ENCODE results near the gene PEMT.

The PEMT gene

GRCh38 chr17:17553217-17554195 is 38.0 kb downstream of the PEMT start:
- no peak for DNase-seq (ENCODE audit: low read depth in 3 of 3)

DNA sequence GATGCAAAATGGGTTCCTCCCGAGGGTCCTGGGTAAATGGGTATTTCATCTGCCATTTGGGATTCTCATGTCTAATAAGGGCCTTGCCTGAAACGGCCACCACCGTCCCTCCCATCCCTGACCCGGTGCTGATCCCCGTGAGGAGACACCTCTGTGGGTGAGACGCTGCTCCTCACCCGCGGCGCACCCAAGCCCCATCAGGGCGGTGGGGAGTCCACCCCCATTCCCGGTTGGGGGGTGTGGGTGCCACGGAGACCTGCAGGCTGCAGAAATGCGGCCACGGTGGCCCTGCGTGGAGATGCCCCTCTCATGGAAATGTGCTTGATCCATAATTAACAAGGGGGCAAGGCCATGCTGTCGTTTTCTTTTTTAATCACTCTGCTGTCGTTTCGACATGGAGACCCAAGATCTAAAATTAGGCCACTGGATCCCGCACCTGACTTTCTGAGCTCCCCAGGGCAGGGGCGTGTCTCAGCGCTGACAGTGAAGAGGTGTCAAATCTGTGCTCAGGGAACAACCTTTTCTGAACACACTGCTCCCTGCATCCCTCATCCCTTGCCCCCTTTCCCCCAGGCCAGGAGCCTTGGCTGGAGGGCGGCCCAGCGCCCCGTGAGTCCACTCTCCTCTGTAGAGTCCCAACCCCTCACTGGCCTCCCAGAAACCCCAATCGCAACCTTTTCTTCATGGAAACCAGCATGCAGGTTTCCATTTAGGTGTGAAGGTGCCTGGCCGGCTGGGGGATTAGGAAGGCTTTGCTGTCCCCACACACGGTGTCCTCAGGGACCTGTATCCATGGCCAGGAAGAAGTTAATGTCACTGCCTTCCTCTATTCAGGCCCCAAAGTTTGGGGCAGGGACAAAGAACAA is 38.9 kb downstream of the PEMT start:
- DNase-seq (ENCODE audit: low read depth in 3 of 3), result no peak

GRCh38 chr17:17551361-17551760 is 40.1 kb downstream of the PEMT start:
- no peak for DNase-seq (ENCODE audit: low read depth in 3 of 3)

GRCh38 chr17:17549732-17550366 is 41.7 kb downstream of the PEMT start:
- DNase-seq (ENCODE audit: low read depth in 3 of 3), result no peak

- no peak for DNase-seq (ENCODE audit: low read depth in 3 of 3)
These were observed 43.5 kb downstream of the PEMT start for GRCh38 chr17:17548044-17548443.

- no peak for DNase-seq (ENCODE audit: low read depth in 3 of 3)
These were observed 44.2 kb downstream of the PEMT start for GRCh38 chr17:17547210-17547764.

DNA sequence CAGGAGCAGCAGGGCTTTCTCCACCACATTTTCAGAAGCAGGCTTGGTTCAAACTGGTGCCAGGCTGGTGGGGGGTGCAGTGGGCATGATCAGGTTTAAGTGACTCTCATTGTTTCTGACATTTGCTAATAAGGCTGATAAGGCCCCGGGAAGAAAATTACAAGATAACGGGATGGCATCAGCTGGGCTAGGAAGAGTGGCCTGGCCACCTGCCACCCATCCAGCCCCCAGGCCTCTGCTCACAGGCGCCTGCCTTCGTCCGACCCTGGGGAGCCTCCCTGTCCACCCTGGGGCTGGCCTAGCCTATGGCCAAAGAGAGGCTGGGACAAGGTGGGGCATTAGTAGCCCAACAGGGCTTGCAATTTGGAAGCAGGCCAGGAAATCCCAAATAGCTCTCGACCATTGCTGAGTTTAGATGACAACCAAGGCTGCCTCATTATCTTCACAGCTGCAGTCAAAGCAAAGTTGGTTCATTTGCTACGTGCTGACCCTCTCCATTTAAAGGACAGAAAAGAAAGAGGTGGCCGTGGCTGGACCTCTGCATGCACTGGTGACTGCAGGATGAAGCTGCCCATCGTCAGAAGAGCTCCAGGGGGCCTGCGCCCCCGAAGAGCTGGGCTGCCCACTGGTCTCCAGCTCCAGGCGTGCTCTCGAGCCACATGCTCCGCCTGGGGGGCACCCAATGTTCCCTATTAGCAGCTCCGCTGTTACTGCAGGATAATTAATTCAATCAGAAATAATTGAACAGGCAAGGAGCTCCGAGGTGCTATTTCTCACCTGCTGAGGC is 44.9 kb downstream of the PEMT start:
- DNase-seq (ENCODE audit: low read depth in 3 of 3), result no peak

DNA sequence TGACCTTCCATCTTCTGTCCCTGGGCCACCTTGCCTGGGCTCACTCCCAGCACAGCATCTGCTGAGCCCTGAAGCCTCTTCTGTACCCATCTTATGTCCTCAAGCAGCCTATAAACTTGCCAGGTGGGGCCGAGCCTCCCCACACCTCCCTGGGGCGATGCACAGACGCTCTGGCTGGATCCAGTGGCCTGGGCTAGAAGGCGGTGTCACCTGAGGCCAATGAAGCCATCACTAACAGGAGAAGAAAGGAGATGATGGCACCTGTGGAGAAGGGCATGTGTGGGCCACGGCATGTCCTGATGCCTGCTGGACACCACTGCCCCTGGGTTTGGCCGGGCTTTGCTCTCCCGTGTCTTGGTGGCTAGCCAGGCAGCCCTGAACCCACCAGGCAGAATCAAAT is 45.5 kb downstream of the PEMT start:
- no peak for DNase-seq (ENCODE audit: low read depth in 3 of 3)

- DNase-seq (ENCODE audit: low read depth in 3 of 3), result no peak
These were observed 46.3 kb downstream of the PEMT start for GRCh38 chr17:17545031-17545820.

GRCh38 chr17:17542906-17543635 is 48.4 kb downstream of the PEMT start:
- DNase-seq (ENCODE audit: low read depth in 3 of 3), result no peak

GRCh38 chr17:17541640-17542001 is 49.9 kb downstream of the PEMT start:
- DNase-seq (ENCODE audit: low read depth in 3 of 3), result no peak

DNA sequence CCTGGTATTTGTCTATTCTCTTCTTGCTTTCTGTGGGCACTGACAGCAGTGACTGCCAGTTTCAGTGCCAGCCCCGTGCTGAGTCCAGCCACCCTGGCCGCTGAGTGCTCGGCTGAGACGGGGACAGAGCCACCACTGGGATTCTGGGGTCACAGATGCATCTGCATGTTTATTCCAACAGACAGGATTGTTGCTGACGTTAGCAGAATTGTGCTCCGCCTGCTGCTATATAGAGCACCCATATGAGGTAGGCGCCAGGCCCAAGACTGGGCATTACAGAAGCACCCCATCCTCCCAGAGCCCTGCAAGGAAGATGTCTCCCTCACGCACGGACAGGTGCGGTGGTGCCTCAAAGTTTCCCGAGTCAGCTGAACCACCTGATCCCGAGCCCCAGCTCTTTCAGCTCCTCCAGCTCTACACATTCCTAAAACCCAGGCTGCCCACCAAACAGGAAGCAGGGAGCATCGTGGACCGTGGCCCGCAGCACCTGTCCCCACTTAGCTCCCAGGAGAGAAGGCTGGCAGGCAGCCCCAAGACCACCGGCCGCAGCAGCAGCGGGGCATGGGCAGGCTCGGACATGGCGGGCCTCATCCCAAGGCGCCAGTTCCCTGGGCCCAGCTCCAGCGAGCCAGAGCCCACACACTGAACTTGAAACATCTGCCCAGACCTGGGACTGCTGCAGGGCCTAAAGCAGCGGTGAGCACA is 50.4 kb downstream of the PEMT start:
- DNase-seq (ENCODE audit: low read depth in 3 of 3), result no peak

- DNase-seq (ENCODE audit: low read depth in 3 of 3), result no peak
These were observed 51.1 kb downstream of the PEMT start for GRCh38 chr17:17540278-17540906.

DNA sequence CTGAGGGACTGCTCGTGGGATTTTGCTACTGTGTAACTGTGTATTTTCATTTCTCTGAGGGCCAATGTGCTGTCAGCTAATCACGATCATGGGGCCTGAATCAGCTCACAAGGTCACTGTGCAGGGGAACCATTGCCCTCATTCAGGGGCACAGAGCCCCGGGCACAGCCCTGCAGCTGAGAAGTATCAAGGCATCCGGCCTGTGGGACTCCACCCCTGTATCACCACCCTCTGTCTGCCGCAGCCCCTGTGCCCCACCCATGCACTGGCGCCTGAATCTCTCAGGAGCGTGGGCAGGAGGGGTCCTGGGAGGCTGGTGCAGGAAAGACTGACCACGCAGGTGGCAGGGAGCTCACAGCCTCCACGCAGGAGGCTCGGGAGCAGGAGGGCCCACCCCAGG is 51.9 kb downstream of the PEMT start:
- DNase-seq (ENCODE audit: low read depth in 3 of 3), result no peak

DNA sequence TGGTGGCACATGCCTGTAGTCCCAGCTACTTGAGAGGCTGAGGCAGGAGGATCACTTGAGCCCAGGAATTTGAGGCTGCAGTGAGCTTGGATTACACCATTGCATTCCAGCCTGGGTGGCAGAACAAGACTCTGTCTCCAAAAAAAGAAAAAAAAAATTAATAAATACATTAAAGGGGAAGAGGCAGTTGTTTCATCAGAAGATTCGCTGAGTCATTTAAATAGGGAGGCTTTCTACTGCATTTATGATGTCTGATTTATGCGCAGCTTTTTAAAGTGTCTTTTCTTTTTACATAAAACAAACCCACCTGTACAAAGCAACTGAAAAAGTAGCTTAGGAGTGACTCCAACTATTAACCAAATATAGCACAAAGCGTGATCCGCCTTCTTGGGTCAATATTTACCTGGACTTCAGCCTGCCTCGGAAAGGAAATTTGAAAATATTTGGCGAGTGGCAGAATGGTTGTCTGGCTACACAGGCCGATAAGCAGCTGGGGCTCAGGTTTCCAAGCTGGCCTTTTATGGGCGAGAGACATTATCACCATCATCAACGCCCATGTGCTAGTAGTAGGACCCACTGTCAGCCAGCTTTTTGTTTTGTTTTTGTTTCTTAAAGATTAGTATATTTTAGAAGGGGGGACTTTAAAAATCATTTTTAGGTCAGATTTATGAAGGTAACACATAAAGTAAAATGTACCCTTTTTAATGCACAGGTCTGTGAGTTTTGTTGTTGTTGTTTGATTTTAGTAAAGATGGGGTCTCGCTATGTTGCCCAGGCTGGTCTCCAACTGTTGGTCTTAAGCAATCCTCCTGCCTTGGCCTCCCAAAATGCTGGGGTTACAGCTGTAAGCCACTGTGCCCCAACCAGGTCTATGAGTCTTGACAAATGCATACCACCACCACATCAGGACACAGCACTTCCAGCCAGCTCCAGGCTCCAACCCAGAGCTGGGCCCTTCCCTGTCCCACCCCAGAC is 52.8 kb downstream of the PEMT start:
- DNase-seq (ENCODE audit: low read depth in 3 of 3), result no peak

DNA sequence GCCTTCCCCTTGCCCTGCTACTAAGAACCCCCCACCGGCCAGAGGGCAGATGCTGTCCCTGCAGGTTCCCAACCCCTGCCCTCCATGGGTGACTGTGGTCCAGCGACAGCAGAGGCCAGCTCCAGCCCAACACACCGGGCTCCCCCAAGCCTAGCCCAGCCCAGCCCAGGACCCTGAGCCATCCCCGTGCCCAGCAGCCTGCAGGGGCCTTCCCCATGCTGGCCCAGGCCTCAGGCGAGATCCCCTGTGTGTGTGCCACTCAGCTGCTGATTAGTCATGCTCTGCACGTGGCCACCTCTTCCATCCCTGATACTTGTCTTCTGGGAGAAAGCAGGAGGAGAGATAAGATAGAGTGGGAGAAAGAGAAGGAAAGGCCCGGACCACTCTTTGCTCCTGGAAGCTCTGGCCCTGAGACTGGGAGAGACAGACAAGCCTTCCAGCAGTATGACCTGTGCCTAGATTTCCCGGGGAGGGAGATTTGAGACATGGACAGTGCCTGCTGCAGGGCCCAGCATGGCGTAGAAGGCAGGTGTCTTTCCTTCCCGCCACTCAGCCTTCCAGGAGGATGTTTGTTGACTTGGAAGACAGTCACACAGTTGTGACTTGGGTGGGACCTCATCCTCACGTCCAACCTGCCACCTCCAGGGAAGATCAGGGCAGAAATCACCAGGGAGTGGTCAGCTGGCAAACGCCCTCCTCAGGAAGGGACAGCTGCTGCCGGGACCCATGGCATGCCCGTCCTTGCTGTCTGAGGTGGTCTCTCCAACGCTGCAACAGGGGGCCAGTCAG is 54.0 kb downstream of the PEMT start:
- no peak for DNase-seq (ENCODE audit: low read depth in 3 of 3)

Data from stimulated activated CD4-positive, alpha-beta T cell treated with anti-CD3 and anti-CD28 coated beads, TNF-alpha, amount 100 ng/mL, for 24 hours (primary cell).